ENCODE results near the gene MACROH2A2.

The MACROH2A2 gene

DNA sequence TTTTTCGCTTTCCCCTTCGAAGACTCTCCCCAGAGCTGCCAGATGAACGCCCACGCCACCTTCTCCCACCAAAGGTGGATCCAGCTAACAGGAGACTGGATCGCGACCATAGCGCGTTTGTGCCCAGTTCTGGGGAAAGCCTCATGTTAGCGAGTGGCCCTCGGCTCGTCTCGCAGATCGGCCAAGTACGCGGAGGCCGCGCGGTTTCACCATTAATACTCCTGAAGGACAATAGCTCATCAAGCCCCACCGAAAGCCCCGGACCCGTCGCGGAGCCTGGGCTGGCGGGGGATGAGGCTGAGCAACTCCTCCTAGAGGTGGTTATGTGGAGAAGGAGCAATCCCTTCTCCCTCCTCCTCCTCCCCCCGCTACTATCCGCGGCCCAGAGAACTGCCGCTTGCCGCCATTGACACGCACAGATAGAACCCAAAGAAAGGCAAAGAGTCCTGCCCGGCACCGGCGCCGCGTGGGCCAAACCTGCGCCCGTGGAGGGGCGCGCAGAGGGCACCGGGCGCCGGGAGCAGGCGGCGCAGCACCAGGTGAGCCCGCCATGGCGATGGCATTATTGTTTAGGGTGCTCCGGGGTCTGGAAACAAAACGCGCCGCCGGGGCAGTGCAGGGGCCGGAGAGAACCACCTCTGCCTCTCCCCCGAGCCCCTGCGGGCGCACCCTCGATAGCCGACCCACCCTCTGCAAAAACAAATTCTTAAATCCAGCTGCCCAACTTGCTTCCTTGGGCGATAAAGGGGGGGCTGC lies at the start of gene MACROH2A2:
Gene MACROH2A2, plus strand, starts transcription at position 385 of the 756 bp plus-strand sequence. CDS start 22,813 bp downstream, outside the sequence.
- H3K4me3 ChIP-seq (ENCODE audit: low read depth, low read length) = no peak within 1 kb of the TSS
- TF ChIP-seq, protein P1, sequence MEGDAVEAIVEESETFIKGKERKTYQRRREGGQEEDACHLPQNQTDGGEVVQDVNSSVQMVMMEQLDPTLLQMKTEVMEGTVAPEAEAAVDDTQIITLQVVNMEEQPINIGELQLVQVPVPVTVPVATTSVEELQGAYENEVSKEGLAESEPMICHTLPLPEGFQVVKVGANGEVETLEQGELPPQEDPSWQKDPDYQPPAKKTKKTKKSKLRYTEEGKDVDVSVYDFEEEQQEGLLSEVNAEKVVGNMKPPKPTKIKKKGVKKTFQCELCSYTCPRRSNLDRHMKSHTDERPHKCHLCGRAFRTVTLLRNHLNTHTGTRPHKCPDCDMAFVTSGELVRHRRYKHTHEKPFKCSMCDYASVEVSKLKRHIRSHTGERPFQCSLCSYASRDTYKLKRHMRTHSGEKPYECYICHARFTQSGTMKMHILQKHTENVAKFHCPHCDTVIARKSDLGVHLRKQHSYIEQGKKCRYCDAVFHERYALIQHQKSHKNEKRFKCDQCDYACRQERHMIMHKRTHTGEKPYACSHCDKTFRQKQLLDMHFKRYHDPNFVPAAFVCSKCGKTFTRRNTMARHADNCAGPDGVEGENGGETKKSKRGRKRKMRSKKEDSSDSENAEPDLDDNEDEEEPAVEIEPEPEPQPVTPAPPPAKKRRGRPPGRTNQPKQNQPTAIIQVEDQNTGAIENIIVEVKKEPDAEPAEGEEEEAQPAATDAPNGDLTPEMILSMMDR (IDR thresholded peaks at IDR 0.05; ENCODE audit: borderline replicate concordance, insufficient read depth, low read depth, low read length) = no peak

DNA sequence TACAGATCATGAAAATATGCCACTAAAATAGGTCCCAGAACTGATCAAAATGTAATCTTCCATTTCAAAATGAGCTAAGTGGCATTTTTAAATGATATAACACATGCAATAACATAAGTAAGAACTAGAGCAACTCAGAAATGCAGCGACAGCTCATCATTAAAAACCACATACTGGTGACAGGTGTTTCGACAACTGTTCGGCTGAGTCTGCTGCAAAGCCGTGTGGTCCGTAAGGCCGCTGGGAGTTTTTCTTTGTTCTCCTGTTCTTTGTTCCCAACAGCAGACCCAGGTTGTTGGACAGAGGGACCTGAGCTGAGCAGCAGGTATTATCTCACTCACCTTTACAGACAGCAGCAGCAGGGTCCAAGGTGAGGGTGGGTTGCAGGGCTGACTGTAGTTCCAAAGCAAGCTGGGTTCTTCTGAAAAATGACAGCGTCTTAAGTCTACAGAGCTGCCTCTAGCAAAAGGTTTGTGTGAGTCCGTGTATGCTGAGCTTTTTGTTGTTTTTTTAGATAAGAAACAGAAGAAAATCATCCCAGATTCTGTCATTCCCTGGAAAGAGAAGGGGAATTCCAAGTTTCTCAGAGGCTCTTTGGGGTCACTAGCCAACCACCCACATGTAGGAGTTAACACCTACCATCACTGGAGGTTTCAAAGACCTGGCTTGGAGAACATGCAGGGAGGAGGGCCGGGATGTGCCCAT lies 45.4 kb upstream of the MACROH2A2 start:
- no peak overlapping the region for H3K4me3 ChIP-seq (ENCODE audit: low read depth, low read length)
- TF ChIP-seq, protein P1 (IDR thresholded peaks at IDR 0.05; ENCODE audit: borderline replicate concordance, insufficient read depth, low read depth, low read length) = no peak

DNA sequence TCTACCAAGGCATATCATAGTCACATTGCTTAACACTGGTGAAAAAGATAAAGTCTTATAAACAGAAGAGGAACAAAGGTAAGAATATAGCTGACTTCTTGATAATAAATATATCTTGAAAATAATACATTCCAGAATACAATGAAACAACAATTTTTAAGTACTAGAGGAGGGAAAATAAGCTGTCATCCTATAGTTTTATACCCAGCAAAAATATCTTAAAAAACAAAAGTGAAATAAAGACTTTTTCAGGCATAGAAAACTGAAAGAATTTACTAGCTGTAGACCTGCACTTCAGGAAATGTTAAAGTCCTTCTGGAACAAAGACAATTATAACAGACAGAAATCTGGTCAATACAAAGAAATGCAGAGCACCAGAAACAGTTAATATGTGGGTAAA lies 21.4 kb upstream of the MACROH2A2 start:
- no peak overlapping the region for H3K4me3 ChIP-seq (ENCODE audit: low read depth, low read length)
- TF ChIP-seq, protein P1 (IDR thresholded peaks at IDR 0.05; ENCODE audit: borderline replicate concordance, insufficient read depth, low read depth, low read length) = no peak

GRCh38 chr10:70032667-70033289 lies 19.9 kb upstream of the MACROH2A2 start:
- TF ChIP-seq, protein P1 (IDR thresholded peaks at IDR 0.05; ENCODE audit: borderline replicate concordance, insufficient read depth, low read depth, low read length) = no peak

GRCh38 chr10:70034232-70034631 lies 18.4 kb upstream of the MACROH2A2 start:
- TF ChIP-seq, protein P1 (IDR thresholded peaks at IDR 0.05; ENCODE audit: borderline replicate concordance, insufficient read depth, low read depth, low read length) = no peak
- H3K4me3 ChIP-seq (ENCODE audit: low read depth, low read length) = no peak overlapping the region

More at GRCh38 chr10:70032667-70033289, 19.9 kb upstream of the MACROH2A2 start:
- H3K4me3 ChIP-seq (ENCODE audit: low read depth, low read length) = no peak overlapping the region

GRCh38 chr10:70035531-70035930 lies 17.1 kb upstream of the MACROH2A2 start:
- TF ChIP-seq, protein P1 (IDR thresholded peaks at IDR 0.05; ENCODE audit: borderline replicate concordance, insufficient read depth, low read depth, low read length) = no peak

More at GRCh38 chr10:70035531-70035930, 17.1 kb upstream of the MACROH2A2 start:
- no peak overlapping the region for H3K4me3 ChIP-seq (ENCODE audit: low read depth, low read length)
